ENCODE results near the gene FRMD5.

DNA sequence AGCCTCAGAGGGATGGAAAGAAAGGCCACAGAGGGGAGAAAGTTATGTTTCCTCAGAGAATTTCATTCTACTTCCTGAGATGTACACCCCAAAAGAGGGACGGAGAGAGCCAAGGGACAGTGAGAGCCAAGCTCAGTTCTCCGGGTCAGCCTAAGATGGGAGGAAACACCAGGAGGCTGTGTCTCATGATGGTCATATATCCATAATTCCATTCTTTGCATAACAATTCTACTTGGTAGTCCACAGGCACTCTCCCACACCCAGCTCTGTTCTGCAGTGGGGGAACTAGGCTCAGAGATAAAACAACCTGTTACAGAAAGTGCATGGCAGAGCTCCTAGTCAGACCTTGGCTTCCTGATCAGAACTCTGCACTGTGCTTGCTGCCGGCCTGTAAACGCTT lies 313.8 kb downstream of the FRMD5 start:
- no peak for TF ChIP-seq CTCF (conservative IDR thresholded peaks at IDR 0.05)
- TF ChIP-seq EZH2 (IDR thresholded peaks at IDR 0.05; ENCODE audit: low read depth), result no peak
